AG04449 (cell line): ENCODE results near the gene XPO1.
"Not testable (repeated sequence)": the region's sequence is repeated elsewhere in the genome, so short reads cannot be mapped to it uniquely, and the experiment has no call there.

Source experiments
- CTCF ChIA-PET: fragments of 350-600 bp; formaldehyde crosslinking; extraction: SDS; loops from one replicate; lab custom pipeline; 2021; ENCODE audit warnings: antibody characterized with exemption; lab: Yijun Ruan, JAX
- POLR2A ChIA-PET: fragments of 400-600, 350-600 bp; formaldehyde crosslinking; extraction: SDS; loops from one replicate; lab custom pipeline; 2020; ENCODE audit warnings: antibody characterized with exemption, inconsistent platforms; lab: Yijun Ruan, JAX
- DNase-seq: peaks from one replicate; pipeline ENCODE4 v3.0.0-alpha.2; 2010; ENCODE audit warnings: low read depth, low spot score
- H3K4me3 ChIP-seq: 2 replicates; pipeline ENCODE4 v1.5.1; 2011; ENCODE audit warnings: low read depth, mild to moderate bottlenecking, control low read depth, low read length
- CTCF ChIP-seq: IDR thresholded peaks from one replicate; pipeline ENCODE4 v1.5.1; 2011; ENCODE audit warnings: mild to moderate bottlenecking, moderate library complexity, low read length, control low read depth, inconsistent platforms; ENCODE audit not compliant: insufficient read depth; ENCODE audit errors: missing control alignments

The XPO1 gene

GRCh38 chr2:61538200-61538919 lies at the start of gene XPO1:
XPO1 (minus strand) TSS chr2:61538356; CDS start chr2:61533897, 4,459 bp downstream.
- POLR2A ChIA-PET, result interaction anchor here (0.8 to 1.0 kb wide), 3 partner anchors 9 to 226 kb away, joined by 3 to 4 read pairs (median 3); no protein-coding TSS in a partner anchor
- CTCF ChIA-PET, result interaction anchor here (1.1 kb wide), 1 partner anchor 120 kb away, joined by 3 read pairs; no protein-coding TSS in a partner anchor
- no peak for TF ChIP-seq CTCF

GRCh38 chr2:61586928-61587327 lies 48.8 kb upstream of the XPO1 start:
- DNase-seq, H3K4me3 ChIP-seq, CTCF ChIA-PET: not testable (repeated sequence)
- POLR2A ChIA-PET, result interaction anchor here (0.7 kb wide), 1 partner anchor 12 kb away, joined by 4 read pairs; no protein-coding TSS in a partner anchor

More at GRCh38 chr2:61538200-61538919, at the start of gene XPO1:
- peak within 1 kb of the TSS; percentile 89 for H3K4me3 ChIP-seq
- DNase-seq, result peak; percentile 97

- TF ChIP-seq CTCF, result no peak
- no peak overlapping the region for H3K4me3 ChIP-seq
- no peak for DNase-seq
- ChIA-PET POLR2A (no interaction called here), CTCF (no interaction called here)
Observed at GRCh38 chr2:61585383-61585782, 47.2 kb upstream of the XPO1 start.

GRCh38 chr2:61584368-61584767 lies 46.2 kb upstream of the XPO1 start:
- POLR2A ChIA-PET, CTCF ChIA-PET, DNase-seq, H3K4me3 ChIP-seq: not testable (repeated sequence)

- CTCF ChIA-PET, result no interaction called here
- DNase-seq, result no peak
- no peak for TF ChIP-seq CTCF
- no peak overlapping the region for H3K4me3 ChIP-seq
- POLR2A ChIA-PET, result no interaction called here
Observed at GRCh38 chr2:61582165-61582564, 44.0 kb upstream of the XPO1 start.

GRCh38 chr2:61581716-61582115 lies 43.6 kb upstream of the XPO1 start:
- CTCF ChIA-PET, result no interaction called here

More at GRCh38 chr2:61581716-61582115, 43.6 kb upstream of the XPO1 start:
- DNase-seq, result no peak
- no peak for TF ChIP-seq CTCF
- POLR2A ChIA-PET, result no interaction called here
- no peak overlapping the region for H3K4me3 ChIP-seq
